ENCODE data around the gene PODXL. TPM values are rescaled to one million over a fixed set of nuclear protein-coding genes. Genes with fewer than 3 reads are reported as not detected.

Gene PODXL
- total RNA-seq, 1 donor: 1.4 TPM

- Histone ChIP-seq H3K27ac (ENCODE audit: low read depth, low read length) (no peak overlapping the region), H3K36me3 (ENCODE audit: insufficient read depth, low read length) (no peaks in the 10 kb centered on the region), H3K79me2 (ENCODE audit: insufficient read depth, low read length) (peaks cover 30% of the 10 kb centered on the region), H3K4me1 (ENCODE audit: insufficient read depth, low read length) (peaks cover 14% of the 10 kb centered on the region), H3K9me3 (ENCODE audit: low read depth, low read length) (no peaks in the 10 kb centered on the region), H2AFZ (ENCODE audit: low read length) (peak overlapping the region; percentile 90), H3K4me2 (ENCODE audit: insufficient read depth, low read length) (peak overlapping the region; percentile 88), H4K20me1 (ENCODE audit: insufficient read depth, low read length) (no peaks in the 10 kb centered on the region), H3K4me3 (ENCODE audit: insufficient read depth, low read length) (peak overlapping the region; percentile 72), H3K27me3 (ENCODE audit: insufficient read depth, low read length) (peaks cover 12% of the 10 kb centered on the region)
- peak; percentile 96 for DNase-seq (ENCODE audit: insufficient read length, low spot score, missing footprints)
- TF ChIP-seq CTCF (IDR thresholded peaks at IDR 0.05; ENCODE audit: extremely low read depth, low read depth, low read length): no peak
Measured at GRCh38 chr7:131557652-131558385, 1.4 kb upstream of the PODXL start.

- Histone ChIP-seq H3K27me3 (ENCODE audit: insufficient read depth, low read length) (peaks cover 12% of the 10 kb centered on the region), H3K36me3 (ENCODE audit: insufficient read depth, low read length) (no peaks in the 10 kb centered on the region), H3K79me2 (ENCODE audit: insufficient read depth, low read length) (peaks cover 35% of the 10 kb centered on the region), H3K9me3 (ENCODE audit: low read depth, low read length) (no peaks in the 10 kb centered on the region), H2AFZ (ENCODE audit: low read length) (peak overlapping the region; percentile 6), H4K20me1 (ENCODE audit: insufficient read depth, low read length) (no peaks in the 10 kb centered on the region), H3K4me3 (ENCODE audit: insufficient read depth, low read length) (peak overlapping the region; percentile 72), H3K4me1 (ENCODE audit: insufficient read depth, low read length) (peaks cover 14% of the 10 kb centered on the region), H3K27ac (ENCODE audit: low read depth, low read length) (no peak overlapping the region), H3K4me2 (ENCODE audit: insufficient read depth, low read length) (peak overlapping the region; percentile 88)
- no peak for TF ChIP-seq CTCF (IDR thresholded peaks at IDR 0.05; ENCODE audit: extremely low read depth, low read depth, low read length)
- peak; percentile 26 for DNase-seq (ENCODE audit: insufficient read length, low spot score, missing footprints)
Measured at GRCh38 chr7:131556909-131557651, 652 bp upstream of the PODXL start.

- peak overlapping the region; percentile 72 for H3K4me3 ChIP-seq (ENCODE audit: insufficient read depth, low read length)
- peaks cover 12% of the 10 kb centered on the region for H3K27me3 ChIP-seq (ENCODE audit: insufficient read depth, low read length)
- TF ChIP-seq CTCF (IDR thresholded peaks at IDR 0.05; ENCODE audit: extremely low read depth, low read depth, low read length): no peak
- no peaks in the 10 kb centered on the region for H3K9me3 ChIP-seq (ENCODE audit: low read depth, low read length)
- peak overlapping the region; percentile 80 for H3K4me2 ChIP-seq (ENCODE audit: insufficient read depth, low read length)
- no peaks in the 10 kb centered on the region for H3K36me3 ChIP-seq (ENCODE audit: insufficient read depth, low read length)
- H2AFZ ChIP-seq (ENCODE audit: low read length): no peak overlapping the region
- peaks cover 14% of the 10 kb centered on the region for H3K4me1 ChIP-seq (ENCODE audit: insufficient read depth, low read length)
- DNase-seq (ENCODE audit: insufficient read length, low spot score, missing footprints): peak; percentile 65
- H3K79me2 ChIP-seq (ENCODE audit: insufficient read depth, low read length): peaks cover 37% of the 10 kb centered on the region
- no peak overlapping the region for H3K27ac ChIP-seq (ENCODE audit: low read depth, low read length)
- H4K20me1 ChIP-seq (ENCODE audit: insufficient read depth, low read length): no peaks in the 10 kb centered on the region
Measured at GRCh38 chr7:131555552-131556052, 826 bp downstream of the PODXL start.
